Measurements from ENCODE around the gene BIRC7.

The BIRC7 gene

GRCh38 chr20:63235399-63235983 is at the start of gene BIRC7:
Gene BIRC7 (plus strand): TSS chr20:63235905. CDS start chr20:63236097, 192 bp downstream.
- no peak for DNase-seq

GRCh38 chr20:63186084-63186483 is 49.6 kb upstream of the BIRC7 start:
- DNase-seq = no peak

GRCh38 chr20:63186528-63187316 is 49.0 kb upstream of the BIRC7 start:
- DNase-seq = no peak

GRCh38 chr20:63187338-63188158 is 48.2 kb upstream of the BIRC7 start:
- DNase-seq = no peak

GRCh38 chr20:63188159-63188442 is 47.6 kb upstream of the BIRC7 start:
- DNase-seq = no peak

- no peak for DNase-seq
These were observed 46.9 kb upstream of the BIRC7 start for GRCh38 chr20:63188641-63189321.

- DNase-seq = no peak
These were observed 46.4 kb upstream of the BIRC7 start for GRCh38 chr20:63189322-63189642.

- no peak for DNase-seq
These were observed 45.7 kb upstream of the BIRC7 start for GRCh38 chr20:63189846-63190559.

- no peak for DNase-seq
These were observed 44.9 kb upstream of the BIRC7 start for GRCh38 chr20:63190828-63191227.

- no peak for DNase-seq
These were observed 44.3 kb upstream of the BIRC7 start for GRCh38 chr20:63191400-63191799.

- DNase-seq = no peak
These were observed 43.0 kb upstream of the BIRC7 start for GRCh38 chr20:63192721-63193120.

- no peak for DNase-seq
These were observed 41.5 kb upstream of the BIRC7 start for GRCh38 chr20:63194007-63194796.

GRCh38 chr20:63194797-63195173 is 40.9 kb upstream of the BIRC7 start:
- no peak for DNase-seq

GRCh38 chr20:63196768-63197470 is 38.8 kb upstream of the BIRC7 start:
- no peak for DNase-seq

GRCh38 chr20:63198606-63199005 is 37.1 kb upstream of the BIRC7 start:
- DNase-seq = no peak

- DNase-seq = no peak
These were observed 33.7 kb upstream of the BIRC7 start for GRCh38 chr20:63202021-63202420.

- DNase-seq = no peak
These were observed 32.7 kb upstream of the BIRC7 start for GRCh38 chr20:63202811-63203526.

GRCh38 chr20:63204362-63204761 is 31.3 kb upstream of the BIRC7 start:
- DNase-seq = no peak

GRCh38 chr20:63205896-63206295 is 29.8 kb upstream of the BIRC7 start:
- no peak for DNase-seq

- DNase-seq = no peak
These were observed 28.8 kb upstream of the BIRC7 start for GRCh38 chr20:63206878-63207277.
